SK-N-SH (cell line): ENCODE measurements around the gene WDR49. TPM values are rescaled to one million over a fixed set of nuclear protein-coding genes. Genes with fewer than 3 reads are reported as not detected.

Experiments
- CTCF ChIA-PET: fragments of 300-600, 350-600 bp; formaldehyde crosslinking; extraction: SDS; loops from one replicate; lab custom pipeline; 2021; lab: Yijun Ruan, JAX
- POLR2A ChIA-PET: fragments of 350-600 bp; sonication (Branson Sonifier 250); formaldehyde crosslinking; extraction: SDS; loops from one replicate; lab custom pipeline; 2020; ENCODE audit warnings: antibody characterized with exemption, inconsistent platforms; lab: Yijun Ruan, JAX
- DNase-seq: peaks from one replicate; pipeline ENCODE4 v3.0.0; 2012
- H2AFZ ChIP-seq: fragments of 200-600 bp; sonication (generic); 2 replicates; pipeline ENCODE4 v1.8.1; 2016; ENCODE audit warnings: antibody characterized with exemption, mild to moderate bottlenecking, low read depth
- H3F3A ChIP-seq: fragments of 200-600 bp; sonication (generic); replicated peaks from 2 replicates; pipeline ENCODE3; 2016; ENCODE audit warnings: antibody characterized with exemption, mild to moderate bottlenecking; ENCODE audit not compliant: insufficient read depth
- H3K27ac ChIP-seq, 2 experiments: fragments of 200-500 bp in 1 of 2; fragments of 200-600 bp in 1 of 2; sonication (Bioruptor generic) in 1 of 2; sonication (generic), shearing (Covaris generic) in 1 of 2; 2 replicates each; pipeline versions ENCODE4 v1.5.1 to v1.6.1; 2014 to 2016; ENCODE audit warnings: low read depth in 2 of 2, inconsistent platforms in 1 of 2, low read length in 1 of 2, mild to moderate bottlenecking in 1 of 2, mixed read lengths in 1 of 2
- H3K27me3 ChIP-seq: fragments of 200-600 bp; sonication (generic), shearing (Covaris generic); 2 replicates; pipeline ENCODE4 v1.6.1; 2016; ENCODE audit warnings: mixed run types; ENCODE audit not compliant: insufficient read depth
- H3K36me3 ChIP-seq, 2 experiments: fragments of 200-500 bp in 1 of 2; fragments of 200-600 bp in 1 of 2; sonication (Bioruptor generic) in 1 of 2; sonication (generic) in 1 of 2; replicated peaks in 1 of 2; 2 replicates each; pipeline versions ENCODE3 to v1.5.1; 2014 to 2016; ENCODE audit warnings: low read length in 1 of 2, mild to moderate bottlenecking in 1 of 2; ENCODE audit not compliant: insufficient read depth in 2 of 2, control insufficient read depth in 1 of 2
- H3K4me1 ChIP-seq, 2 experiments: fragments of 200-500 bp in 1 of 2; fragments of 200-600 bp in 1 of 2; sonication (Bioruptor generic) in 1 of 2; sonication (generic), shearing (Covaris generic) in 1 of 2; 2 replicates each; pipeline versions ENCODE4 v1.5.1 to v1.6.1; 2014 to 2016; ENCODE audit warnings: low read depth in 1 of 2, low read length in 1 of 2, mixed run types in 1 of 2; ENCODE audit not compliant: insufficient read depth in 2 of 2, control insufficient read depth in 1 of 2
- H3K4me2 ChIP-seq: fragments of 200-600 bp; sonication (generic), shearing (Covaris generic); 2 replicates; pipeline ENCODE4 v1.6.1; 2017; ENCODE audit warnings: mixed run types
- H3K4me3 ChIP-seq, 2 experiments: fragments of 200-500 bp in 1 of 2; fragments of 200-600 bp in 1 of 2; sonication (Bioruptor generic) in 1 of 2; sonication (generic), shearing (Covaris generic) in 1 of 2; 2 replicates each; pipeline versions ENCODE4 v1.5.1 to v1.8.1; 2014 to 2016; ENCODE audit warnings: low read depth in 2 of 2, inconsistent platforms in 1 of 2, low read length in 1 of 2, mild to moderate bottlenecking in 1 of 2, mixed read lengths in 1 of 2, moderate library complexity in 1 of 2
- H3K79me2 ChIP-seq: fragments of 200-600 bp; sonication (generic); 2 replicates; pipeline ENCODE4 v1.8.1; 2017; ENCODE audit warnings: mild to moderate bottlenecking; ENCODE audit not compliant: insufficient read depth
- H3K9ac ChIP-seq: fragments of 200-600 bp; sonication (generic); 2 replicates; pipeline ENCODE4 v1.6.1; 2017; ENCODE audit warnings: mixed run types
- H3K9me2 ChIP-seq: fragments of 200-600 bp; sonication (generic); 2 replicates; pipeline ENCODE4 v1.6.1; 2017; ENCODE audit warnings: mixed run types
- H3K9me3 ChIP-seq: fragments of 200-600 bp; sonication (generic); 2 replicates; pipeline ENCODE4 v1.6.1; 2017; ENCODE audit warnings: mixed run types, mild to moderate bottlenecking, moderate library complexity
- H4K20me1 ChIP-seq: fragments of 200-600 bp; sonication (generic); 2 replicates; pipeline ENCODE4 v1.6.1; 2017; ENCODE audit warnings: mild to moderate bottlenecking, mixed run types; ENCODE audit not compliant: insufficient read depth
- CHD2 ChIP-seq: fragments of 150-350 bp; IDR thresholded peaks from 2 replicates; pipeline ENCODE4 v1.6.1; 2018; ENCODE audit warnings: low read length; ENCODE audit not compliant: partially characterized antibody
- CTCF ChIP-seq: fragments of 200-600 bp; sonication (generic); IDR thresholded peaks from 2 replicates; pipeline ENCODE4 v1.6.1; 2017; ENCODE audit warnings: antibody characterized with exemption, mild to moderate bottlenecking, moderate library complexity
- ELF1 ChIP-seq: IDR thresholded peaks from 2 replicates; pipeline ENCODE4 v1.4.0; 2012
- FOSL2 ChIP-seq: IDR thresholded peaks from 2 replicates; pipeline ENCODE4 v1.4.0; 2012; ENCODE audit warnings: low read depth, mild to moderate bottlenecking, moderate library complexity, borderline replicate concordance
- FOXM1 ChIP-seq: IDR thresholded peaks from 2 replicates; pipeline ENCODE4 v1.4.0; 2012; ENCODE audit warnings: low read depth, mild to moderate bottlenecking
- GABPA ChIP-seq: IDR thresholded peaks from 2 replicates; pipeline ENCODE4 v1.4.0; 2012; ENCODE audit warnings: low read depth, mild to moderate bottlenecking
- IRF3 ChIP-seq: fragments of 150-350 bp; IDR thresholded peaks from 2 replicates; pipeline ENCODE4 v1.6.1; 2016; ENCODE audit warnings: mild to moderate bottlenecking, low read depth, low read length
- JUND ChIP-seq: IDR thresholded peaks from 2 replicates; pipeline ENCODE4 v1.4.0; 2012
- MAX ChIP-seq: IDR thresholded peaks from 2 replicates; pipeline ENCODE4 v1.4.0; 2012; ENCODE audit warnings: low read depth
- POLR2AphosphoS5 ChIP-seq: IDR thresholded peaks from 2 replicates; pipeline ENCODE4 v1.6.1; 2012; ENCODE audit warnings: low read depth, low read length
- RAD21 ChIP-seq: IDR thresholded peaks from 2 replicates; pipeline ENCODE4 v1.6.1; 2012; ENCODE audit warnings: mild to moderate bottlenecking, low read length
- SIN3A ChIP-seq: IDR thresholded peaks from 2 replicates; pipeline ENCODE4 v1.6.1; 2012; ENCODE audit warnings: low read depth, mild to moderate bottlenecking, low read length, moderate library complexity, borderline replicate concordance
- TAF1 ChIP-seq: IDR thresholded peaks from 2 replicates; pipeline ENCODE4 v1.6.1; 2012; ENCODE audit warnings: low read depth, mild to moderate bottlenecking, low read length, moderate library complexity, borderline replicate concordance
- TEAD4 ChIP-seq: IDR thresholded peaks from 2 replicates; pipeline ENCODE4 v1.4.0; 2012; ENCODE audit warnings: mild to moderate bottlenecking, borderline replicate concordance; ENCODE audit not compliant: insufficient read depth
- USF1 ChIP-seq: IDR thresholded peaks from 2 replicates; pipeline ENCODE4 v1.4.0; 2012; ENCODE audit warnings: low read depth, borderline replicate concordance
- YY1 ChIP-seq: IDR thresholded peaks from 2 replicates; pipeline ENCODE4 v1.4.0; 2012; ENCODE audit warnings: low read depth, mild to moderate bottlenecking
- WGBS: methylation state at CpG from one replicate; pipeline ENCODE4 v1.1.6; 2017; ENCODE audit warnings: low lambda C conversion rate; 5-methylcytosine and 5-hydroxymethylcytosine counted together
- polyA plus RNA-seq, 3 experiments: library from polyadenylated mRNA; depleted of rRNA; stranded (reverse); fragments of >200 nt; gene quantifications; 2 replicates each; pipeline ENCODE4 v1.2.3, GENCODE V29; 2012

WDR49 gene
- polyA plus RNA-seq, 1 of the 3 experiments (the other 2 are of a cell fraction) = not detected

- Histone ChIP-seq H3K4me1 (no peaks in the 10 kb centered on the region), H3K27me3 (no peaks in the 10 kb centered on the region), H3K4me3 (no peak overlapping the region), H3K4me2 (no peak overlapping the region), H2AFZ (no peak overlapping the region), H3K9ac (no peak overlapping the region), H3K36me3 (no peaks in the 10 kb centered on the region), H3K27ac (no peak overlapping the region), H3F3A (no peaks in the 10 kb centered on the region), H3K9me3 (no peaks in the 10 kb centered on the region), H3K79me2 (no peaks in the 10 kb centered on the region), H3K9me2 (0 out of 2 replicates have a peak, but pooled peaks cover 7% of the 10 kb centered on the region), H4K20me1 (no peaks in the 10 kb centered on the region)
- CTCF ChIA-PET = no interaction called here
- no peak for TF ChIP-seq RAD21
- TF ChIP-seq SIN3A = no peak
- no peak for TF ChIP-seq MAX
- TF ChIP-seq TAF1 = no peak
- TF ChIP-seq FOXM1 = no peak
- no peak for TF ChIP-seq GABPA
- no peak for DNase-seq
- POLR2A ChIA-PET = no interaction called here
- 27% methylated on average over 2 of the region's 2 CpGs for WGBS
These were observed 169.8 kb downstream of the WDR49 start for GRCh38 chr3:167483708-167484475.

GRCh38 chr3:167481164-167481563 is 172.6 kb downstream of the WDR49 start:
- Histone ChIP-seq H3K79me2 (no peaks in the 10 kb centered on the region), H3K27me3 (no peaks in the 10 kb centered on the region), H3K36me3 (no peaks in the 10 kb centered on the region), H3F3A (no peaks in the 10 kb centered on the region), H3K9me2 (0 out of 2 replicates have a peak, but pooled peaks cover 7% of the 10 kb centered on the region)
- CTCF ChIA-PET = interaction anchor here (1.1 to 1.9 kb wide), 3 partner anchors 10 to 101 kb away, joined by 3 to 6 read pairs (median 4); partner anchors contain the start of gene ZBBX
- DNase-seq = no peak
- TF ChIP-seq JUND = no peak
- TF ChIP-seq FOSL2 = no peak
- no peak for TF ChIP-seq GABPA
- no peak for TF ChIP-seq ELF1
- no peak for TF ChIP-seq IRF3
- TF ChIP-seq TEAD4 = no peak
- no peak for TF ChIP-seq POLR2AphosphoS5
- TF ChIP-seq SIN3A = no peak
- no peak for TF ChIP-seq CTCF
- no peak for TF ChIP-seq USF1
- TF ChIP-seq CHD2 = no peak
- no peak for TF ChIP-seq YY1
- TF ChIP-seq, all 33 proteins: peak for 0
- no peaks in the 10 kb centered on the region for H3K9me3 ChIP-seq
- H3K9ac ChIP-seq = no peak overlapping the region
- POLR2A ChIA-PET = no interaction called here
- H4K20me1 ChIP-seq = no peaks in the 10 kb centered on the region
- H2AFZ ChIP-seq = no peak overlapping the region
- H3K27ac ChIP-seq = no peak overlapping the region
- no peaks in the 10 kb centered on the region for H3K4me1 ChIP-seq
- no peak overlapping the region for H3K4me3 ChIP-seq
- H3K4me2 ChIP-seq = no peak overlapping the region
